HepG2 (cell line): ENCODE measurements around the gene RERE. TPM values are rescaled to one million over a fixed set of nuclear protein-coding genes. Genes with fewer than 3 reads are reported as not detected.
A peak's percentile ranks its signal among the peaks of the same experiment; 100 is the strongest.

Experiments used
- ATF7 ChIP-seq, 2 experiments: fragments of 450-650 bp in 1 of 2; sonication (generic) in 1 of 2; formaldehyde crosslinking in 1 of 2; IDR thresholded peaks; 2 replicates each; pipeline versions ENCODE4 v1.4.0 to v1.6.1; 2016 to 2020; ENCODE audit warnings: antibody characterized with exemption in 1 of 2, mild to moderate bottlenecking in 1 of 2, missing genetic modification reagents in 1 of 2
- DR1 ChIP-seq: sonication (generic); formaldehyde crosslinking; IDR thresholded peaks from 2 replicates; pipeline ENCODE4 v1.8.0; 2021; ENCODE audit warnings: mild to moderate bottlenecking, missing genetic modification reagents, inconsistent platforms
- KMT2B ChIP-seq: IDR thresholded peaks from 2 replicates; pipeline ENCODE4 v1.6.1; 2016; ENCODE audit warnings: missing genetic modification reagents, missing compliant biosample characterization
- MAFK ChIP-seq, 2 experiments: IDR thresholded peaks in 1 of 2; conservative IDR thresholded peaks in 1 of 2; 2 replicates each; pipeline ENCODE4 v1.6.1; 2011; ENCODE audit warnings: improper control_type of control experiment in 2 of 2, low read length in 2 of 2
- PCBP1 ChIP-seq: fragments of 200-400 bp; formaldehyde crosslinking; IDR thresholded peaks from 2 replicates; pipeline ENCODE4 v1.6.1; 2017; ENCODE audit warnings: mild to moderate bottlenecking, low read depth, low read length, borderline replicate concordance
- SPEN ChIP-seq: sonication (generic); formaldehyde crosslinking; IDR thresholded peaks from 2 replicates; pipeline ENCODE4 v1.5.1; 2020; ENCODE audit warnings: low read depth, mild to moderate bottlenecking, missing genetic modification reagents
- WIZ ChIP-seq: sonication (generic); formaldehyde crosslinking; IDR thresholded peaks from 2 replicates; pipeline ENCODE4 v1.5.1; 2020; ENCODE audit warnings: mild to moderate bottlenecking, missing genetic modification reagents
- ZNF264 ChIP-seq: sonication (generic); formaldehyde crosslinking; IDR thresholded peaks from 2 replicates; pipeline ENCODE4 v1.4.0; 2020; ENCODE audit warnings: missing genetic modification reagents
- ZNF616 ChIP-seq: sonication (generic); formaldehyde crosslinking; IDR thresholded peaks from 2 replicates; pipeline ENCODE4 v1.5.0; 2020; ENCODE audit warnings: low read depth, mild to moderate bottlenecking, missing genetic modification reagents
- ZSCAN25 ChIP-seq: sonication (generic); formaldehyde crosslinking; IDR thresholded peaks from 2 replicates; pipeline ENCODE4 v1.8.0; 2022; ENCODE audit warnings: mild to moderate bottlenecking, missing genetic modification reagents
- polyA plus RNA-seq, 8 experiments: library from polyadenylated mRNA; depleted of rRNA in 3 of 8; stranded (reverse) in 7 of 8; unstranded in 1 of 8; fragments of >200 nt; fragmentation: Illumina TruSeq in 4 of 8; extraction: Trizol in 4 of 8; gene quantifications; 2 replicates each; pipeline versions ENCODE4 v1.2.1 to v1.2.3, GENCODE V29; 2011 to 2016; ENCODE audit warnings: low read depth in 4 of 8, missing spikeins in 1 of 8, mixed read lengths in 1 of 8; ENCODE audit not compliant: insufficient read depth in 1 of 8
- total RNA-seq, 5 experiments: library from RNA; depleted of rRNA; stranded (reverse); fragments of >200 nt; fragmentation: Illumina TruSeq; extraction: Trizol; gene quantifications; 2 replicates each; pipeline ENCODE4 v1.2.3, GENCODE V29; 2016; ENCODE audit warnings: low read depth in 1 of 5
- TF ChIP-seq, protein P1 (sequence below): sonication (generic); formaldehyde crosslinking; conservative IDR thresholded peaks from 2 replicates; pipeline ENCODE4 v1.8.1; 2023; ENCODE audit warnings: missing genetic modification reagents
- TF ChIP-seq, protein P2 (sequence below): sonication (generic); formaldehyde crosslinking; IDR thresholded peaks from 2 replicates; pipeline ENCODE4 v1.4.0; 2020; ENCODE audit warnings: missing genetic modification reagents, borderline replicate concordance
- TF ChIP-seq, protein P3 (sequence below): sonication (generic); formaldehyde crosslinking; IDR thresholded peaks from 2 replicates; pipeline ENCODE4 v1.4.0; 2020; ENCODE audit warnings: mild to moderate bottlenecking, missing genetic modification reagents
- TF ChIP-seq, protein P4 (sequence below): sonication (generic); formaldehyde crosslinking; IDR thresholded peaks from 2 replicates; pipeline ENCODE4 v1.9.0; 2022; ENCODE audit warnings: low read depth, missing genetic modification reagents
- TF ChIP-seq, protein P5 (sequence below): sonication (generic); formaldehyde crosslinking; IDR thresholded peaks from 2 replicates; pipeline ENCODE4 v1.8.0; 2022; ENCODE audit warnings: missing genetic modification reagents, mild to moderate bottlenecking, moderate library complexity, borderline replicate concordance

Gene RERE
- total and polyA plus RNA-seq, 2 of the 13 experiments (the other 11 are each of a cell fraction or from before 2014, with no cell fraction given), result 18.3 to 21.9 TPM

DNA sequence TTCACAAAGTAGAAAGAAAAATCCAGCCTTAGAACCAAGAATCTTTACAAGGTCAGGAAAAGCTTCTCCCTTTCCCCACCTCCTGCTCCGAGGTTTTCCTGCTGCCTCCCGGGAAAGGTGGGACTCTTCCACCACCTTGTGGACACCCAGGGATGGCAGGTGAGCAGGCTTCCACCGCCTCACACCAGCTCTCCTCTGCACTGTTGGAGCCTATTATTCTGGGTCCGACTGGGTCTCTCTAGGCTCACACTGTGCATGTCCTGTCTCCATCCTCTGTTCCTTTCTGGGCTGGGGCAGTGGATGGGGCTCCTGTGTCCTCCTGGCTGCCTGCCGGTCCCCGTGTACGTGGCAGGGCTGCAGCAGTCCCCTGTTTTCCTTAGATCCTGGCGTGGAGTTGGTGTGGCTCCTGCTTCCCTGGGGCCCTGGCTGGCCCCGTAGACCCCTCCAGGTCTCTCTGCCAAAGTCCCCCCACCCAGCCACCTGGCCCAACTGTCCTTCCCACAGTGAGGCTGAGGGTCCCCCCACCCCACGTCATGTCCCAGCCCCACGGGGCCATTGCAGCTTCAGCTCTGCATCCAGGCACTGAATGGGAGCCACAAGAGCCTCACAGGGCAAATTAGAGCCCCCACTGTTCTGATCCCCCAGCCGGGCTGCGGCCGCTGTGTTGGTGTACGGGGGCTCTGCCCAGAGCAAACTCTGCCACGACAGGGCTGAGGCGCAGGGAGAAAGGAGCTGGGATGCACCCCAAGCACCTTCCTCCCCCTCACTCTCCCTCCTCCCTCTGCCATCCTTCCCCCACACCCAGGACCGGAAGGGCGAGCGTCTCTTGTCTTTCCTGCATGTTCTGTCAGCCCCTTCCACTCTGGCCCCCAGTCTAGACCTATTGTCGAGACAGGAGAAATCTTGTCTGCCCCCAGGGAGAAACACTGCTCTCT is 502.8 kb downstream of the RERE start (continued):
- TF ChIP-seq, protein P1, sequence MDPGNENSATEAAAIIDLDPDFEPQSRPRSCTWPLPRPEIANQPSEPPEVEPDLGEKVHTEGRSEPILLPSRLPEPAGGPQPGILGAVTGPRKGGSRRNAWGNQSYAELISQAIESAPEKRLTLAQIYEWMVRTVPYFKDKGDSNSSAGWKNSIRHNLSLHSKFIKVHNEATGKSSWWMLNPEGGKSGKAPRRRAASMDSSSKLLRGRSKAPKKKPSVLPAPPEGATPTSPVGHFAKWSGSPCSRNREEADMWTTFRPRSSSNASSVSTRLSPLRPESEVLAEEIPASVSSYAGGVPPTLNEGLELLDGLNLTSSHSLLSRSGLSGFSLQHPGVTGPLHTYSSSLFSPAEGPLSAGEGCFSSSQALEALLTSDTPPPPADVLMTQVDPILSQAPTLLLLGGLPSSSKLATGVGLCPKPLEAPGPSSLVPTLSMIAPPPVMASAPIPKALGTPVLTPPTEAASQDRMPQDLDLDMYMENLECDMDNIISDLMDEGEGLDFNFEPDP (CRISPR knock-in tag), result no peak
- TF ChIP-seq, protein P2, sequence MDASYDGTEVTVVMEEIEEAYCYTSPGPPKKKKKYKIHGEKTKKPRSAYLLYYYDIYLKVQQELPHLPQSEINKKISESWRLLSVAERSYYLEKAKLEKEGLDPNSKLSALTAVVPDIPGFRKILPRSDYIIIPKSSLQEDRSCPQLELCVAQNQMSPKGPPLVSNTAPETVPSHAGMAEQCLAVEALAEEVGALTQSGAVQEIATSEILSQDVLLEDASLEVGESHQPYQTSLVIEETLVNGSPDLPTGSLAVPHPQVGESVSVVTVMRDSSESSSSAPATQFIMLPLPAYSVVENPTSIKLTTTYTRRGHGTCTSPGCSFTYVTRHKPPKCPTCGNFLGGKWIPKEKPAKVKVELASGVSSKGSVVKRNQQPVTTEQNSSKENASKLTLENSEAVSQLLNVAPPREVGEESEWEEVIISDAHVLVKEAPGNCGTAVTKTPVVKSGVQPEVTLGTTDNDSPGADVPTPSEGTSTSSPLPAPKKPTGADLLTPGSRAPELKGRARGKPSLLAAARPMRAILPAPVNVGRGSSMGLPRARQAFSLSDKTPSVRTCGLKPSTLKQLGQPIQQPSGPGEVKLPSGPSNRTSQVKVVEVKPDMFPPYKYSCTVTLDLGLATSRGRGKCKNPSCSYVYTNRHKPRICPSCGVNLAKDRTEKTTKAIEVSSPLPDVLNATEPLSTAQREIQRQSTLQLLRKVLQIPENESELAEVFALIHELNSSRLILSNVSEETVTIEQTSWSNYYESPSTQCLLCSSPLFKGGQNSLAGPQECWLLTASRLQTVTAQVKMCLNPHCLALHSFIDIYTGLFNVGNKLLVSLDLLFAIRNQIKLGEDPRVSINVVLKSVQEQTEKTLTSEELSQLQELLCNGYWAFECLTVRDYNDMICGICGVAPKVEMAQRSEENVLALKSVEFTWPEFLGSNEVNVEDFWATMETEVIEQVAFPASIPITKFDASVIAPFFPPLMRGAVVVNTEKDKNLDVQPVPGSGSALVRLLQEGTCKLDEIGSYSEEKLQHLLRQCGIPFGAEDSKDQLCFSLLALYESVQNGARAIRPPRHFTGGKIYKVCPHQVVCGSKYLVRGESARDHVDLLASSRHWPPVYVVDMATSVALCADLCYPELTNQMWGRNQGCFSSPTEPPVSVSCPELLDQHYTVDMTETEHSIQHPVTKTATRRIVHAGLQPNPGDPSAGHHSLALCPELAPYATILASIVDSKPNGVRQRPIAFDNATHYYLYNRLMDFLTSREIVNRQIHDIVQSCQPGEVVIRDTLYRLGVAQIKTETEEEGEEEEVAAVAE (CRISPR knock-in tag), result no peak
- TF ChIP-seq, protein P3, sequence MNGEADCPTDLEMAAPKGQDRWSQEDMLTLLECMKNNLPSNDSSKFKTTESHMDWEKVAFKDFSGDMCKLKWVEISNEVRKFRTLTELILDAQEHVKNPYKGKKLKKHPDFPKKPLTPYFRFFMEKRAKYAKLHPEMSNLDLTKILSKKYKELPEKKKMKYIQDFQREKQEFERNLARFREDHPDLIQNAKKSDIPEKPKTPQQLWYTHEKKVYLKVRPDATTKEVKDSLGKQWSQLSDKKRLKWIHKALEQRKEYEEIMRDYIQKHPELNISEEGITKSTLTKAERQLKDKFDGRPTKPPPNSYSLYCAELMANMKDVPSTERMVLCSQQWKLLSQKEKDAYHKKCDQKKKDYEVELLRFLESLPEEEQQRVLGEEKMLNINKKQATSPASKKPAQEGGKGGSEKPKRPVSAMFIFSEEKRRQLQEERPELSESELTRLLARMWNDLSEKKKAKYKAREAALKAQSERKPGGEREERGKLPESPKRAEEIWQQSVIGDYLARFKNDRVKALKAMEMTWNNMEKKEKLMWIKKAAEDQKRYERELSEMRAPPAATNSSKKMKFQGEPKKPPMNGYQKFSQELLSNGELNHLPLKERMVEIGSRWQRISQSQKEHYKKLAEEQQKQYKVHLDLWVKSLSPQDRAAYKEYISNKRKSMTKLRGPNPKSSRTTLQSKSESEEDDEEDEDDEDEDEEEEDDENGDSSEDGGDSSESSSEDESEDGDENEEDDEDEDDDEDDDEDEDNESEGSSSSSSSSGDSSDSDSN, result 0 out of 2 replicates have a peak, but pooled peaks have one; percentile 32
- TF ChIP-seq ZNF616, result no peak
- TF ChIP-seq DR1 (CRISPR knock-in tag), result no peak
- TF ChIP-seq SPEN (CRISPR knock-in tag), result no peak
- TF ChIP-seq PCBP1, result no peak
- TF ChIP-seq, protein P4, sequence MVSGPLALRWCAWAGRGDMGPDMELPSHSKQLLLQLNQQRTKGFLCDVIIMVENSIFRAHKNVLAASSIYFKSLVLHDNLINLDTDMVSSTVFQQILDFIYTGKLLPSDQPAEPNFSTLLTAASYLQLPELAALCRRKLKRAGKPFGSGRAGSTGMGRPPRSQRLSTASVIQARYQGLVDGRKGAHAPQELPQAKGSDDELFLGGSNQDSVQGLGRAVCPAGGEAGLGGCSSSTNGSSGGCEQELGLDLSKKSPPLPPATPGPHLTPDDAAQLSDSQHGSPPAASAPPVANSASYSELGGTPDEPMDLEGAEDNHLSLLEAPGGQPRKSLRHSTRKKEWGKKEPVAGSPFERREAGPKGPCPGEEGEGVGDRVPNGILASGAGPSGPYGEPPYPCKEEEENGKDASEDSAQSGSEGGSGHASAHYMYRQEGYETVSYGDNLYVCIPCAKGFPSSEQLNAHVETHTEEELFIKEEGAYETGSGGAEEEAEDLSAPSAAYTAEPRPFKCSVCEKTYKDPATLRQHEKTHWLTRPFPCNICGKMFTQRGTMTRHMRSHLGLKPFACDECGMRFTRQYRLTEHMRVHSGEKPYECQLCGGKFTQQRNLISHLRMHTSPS (CRISPR knock-in tag), result no peak
- no peak for TF ChIP-seq MAFK (conservative IDR thresholded peaks at IDR 0.05 in 1 of 2, IDR thresholded peaks at IDR 0.05 in 1 of 2; ENCODE audit: low read length in 2 of 2)
- no peak for TF ChIP-seq WIZ (CRISPR knock-in tag)
- TF ChIP-seq, protein P5, sequence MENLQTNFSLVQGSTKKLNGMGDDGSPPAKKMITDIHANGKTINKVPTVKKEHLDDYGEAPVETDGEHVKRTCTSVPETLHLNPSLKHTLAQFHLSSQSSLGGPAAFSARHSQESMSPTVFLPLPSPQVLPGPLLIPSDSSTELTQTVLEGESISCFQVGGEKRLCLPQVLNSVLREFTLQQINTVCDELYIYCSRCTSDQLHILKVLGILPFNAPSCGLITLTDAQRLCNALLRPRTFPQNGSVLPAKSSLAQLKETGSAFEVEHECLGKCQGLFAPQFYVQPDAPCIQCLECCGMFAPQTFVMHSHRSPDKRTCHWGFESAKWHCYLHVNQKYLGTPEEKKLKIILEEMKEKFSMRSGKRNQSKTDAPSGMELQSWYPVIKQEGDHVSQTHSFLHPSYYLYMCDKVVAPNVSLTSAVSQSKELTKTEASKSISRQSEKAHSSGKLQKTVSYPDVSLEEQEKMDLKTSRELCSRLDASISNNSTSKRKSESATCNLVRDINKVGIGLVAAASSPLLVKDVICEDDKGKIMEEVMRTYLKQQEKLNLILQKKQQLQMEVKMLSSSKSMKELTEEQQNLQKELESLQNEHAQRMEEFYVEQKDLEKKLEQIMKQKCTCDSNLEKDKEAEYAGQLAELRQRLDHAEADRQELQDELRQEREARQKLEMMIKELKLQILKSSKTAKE (CRISPR knock-in tag), result 0 out of 2 replicates have a peak, but pooled peaks have one; percentile 22
- 0 out of 2 replicates have a peak, but pooled peaks have one; percentile 65 for TF ChIP-seq ZSCAN25 (CRISPR knock-in tag)
- TF ChIP-seq ATF7 (IDR thresholded peaks at IDR 0.05), result no peak
- TF ChIP-seq ATF7 (CRISPR knock-in tag; IDR thresholded peaks at IDR 0.05), result no peak
- TF ChIP-seq KMT2B, result no peak
- no peak for TF ChIP-seq ZNF264 (CRISPR knock-in tag)
